ENCODE measurements around the gene FHIP2A.
"Not testable (repeated sequence)": the region's sequence is repeated elsewhere in the genome, so short reads cannot be mapped to it uniquely, and the experiment has no call there.

DNA sequence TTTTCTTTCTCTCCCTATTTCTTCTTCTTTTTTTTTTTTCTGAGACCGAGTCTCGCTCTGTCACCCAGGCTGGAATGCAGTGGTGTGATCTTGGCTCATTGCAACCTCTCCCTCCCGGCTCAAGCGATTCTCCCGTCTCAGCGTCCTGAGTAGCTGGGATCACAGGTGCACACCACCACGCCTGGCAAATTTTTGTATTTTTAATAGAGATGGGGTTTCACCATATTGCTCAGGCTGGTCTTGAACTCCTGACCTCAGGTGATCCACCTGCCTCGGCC lies 35.6 kb downstream of the FHIP2A start:
- TF ChIP-seq, protein P1, sequence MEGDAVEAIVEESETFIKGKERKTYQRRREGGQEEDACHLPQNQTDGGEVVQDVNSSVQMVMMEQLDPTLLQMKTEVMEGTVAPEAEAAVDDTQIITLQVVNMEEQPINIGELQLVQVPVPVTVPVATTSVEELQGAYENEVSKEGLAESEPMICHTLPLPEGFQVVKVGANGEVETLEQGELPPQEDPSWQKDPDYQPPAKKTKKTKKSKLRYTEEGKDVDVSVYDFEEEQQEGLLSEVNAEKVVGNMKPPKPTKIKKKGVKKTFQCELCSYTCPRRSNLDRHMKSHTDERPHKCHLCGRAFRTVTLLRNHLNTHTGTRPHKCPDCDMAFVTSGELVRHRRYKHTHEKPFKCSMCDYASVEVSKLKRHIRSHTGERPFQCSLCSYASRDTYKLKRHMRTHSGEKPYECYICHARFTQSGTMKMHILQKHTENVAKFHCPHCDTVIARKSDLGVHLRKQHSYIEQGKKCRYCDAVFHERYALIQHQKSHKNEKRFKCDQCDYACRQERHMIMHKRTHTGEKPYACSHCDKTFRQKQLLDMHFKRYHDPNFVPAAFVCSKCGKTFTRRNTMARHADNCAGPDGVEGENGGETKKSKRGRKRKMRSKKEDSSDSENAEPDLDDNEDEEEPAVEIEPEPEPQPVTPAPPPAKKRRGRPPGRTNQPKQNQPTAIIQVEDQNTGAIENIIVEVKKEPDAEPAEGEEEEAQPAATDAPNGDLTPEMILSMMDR (IDR thresholded peaks at IDR 0.05; ENCODE audit: poor library complexity, severe bottlenecking) = not testable (repeated sequence)
- TF ChIP-seq EP300 (conservative IDR thresholded peaks at IDR 0.05; ENCODE audit: poor library complexity, severe bottlenecking); EZH2 (IDR thresholded peaks at IDR 0.05; ENCODE audit: borderline replicate concordance, insufficient read depth, low read length, poor library complexity, severe bottlenecking); MXI1 (conservative IDR thresholded peaks at IDR 0.05; ENCODE audit: poor library complexity, severe bottlenecking): not testable (repeated sequence)
